Fibroblast of lung (primary cell): ENCODE results near the gene KDM8. TPM values are rescaled to one million over a fixed set of nuclear protein-coding genes. Genes with fewer than 3 reads are reported as not detected.
A peak's percentile ranks its signal among the peaks of the same experiment; 100 is the strongest.

Experiments used
- DNase-seq, 2 donors: peaks; one replicate each; pipeline versions ENCODE4 v3.0.0 to v3.0.0-alpha.2; 2010; ENCODE audit warnings: low read depth in 2 of 2
- H2AFZ ChIP-seq: 2 replicates; pipeline ENCODE4 v1.5.1; 2012; ENCODE audit warnings: low read length, control low read depth, inconsistent platforms
- H3K27ac ChIP-seq: 2 replicates; pipeline ENCODE4 v1.5.1; 2011; ENCODE audit warnings: low read length, control low read depth; ENCODE audit not compliant: insufficient read depth
- H3K27me3 ChIP-seq: 2 replicates; pipeline ENCODE4 v1.5.1; 2011; ENCODE audit warnings: mild to moderate bottlenecking, low read length; ENCODE audit not compliant: control insufficient read depth, insufficient read depth
- H3K36me3 ChIP-seq: 2 replicates; pipeline ENCODE4 v1.5.1; 2011; ENCODE audit warnings: low read length; ENCODE audit not compliant: control insufficient read depth, insufficient read depth
- H3K4me1 ChIP-seq: 2 replicates; pipeline ENCODE4 v1.5.1; 2011; ENCODE audit warnings: low read length; ENCODE audit not compliant: control insufficient read depth, insufficient read depth; ENCODE audit errors: extremely low read depth
- H3K4me2 ChIP-seq: 2 replicates; pipeline ENCODE4 v1.5.1; 2011; ENCODE audit warnings: low read length, control low read depth; ENCODE audit not compliant: insufficient read depth; ENCODE audit errors: extremely low read depth
- H3K4me3 ChIP-seq, 4 experiments: fragments of 200-600 bp in 1 of 4; sonication (generic) in 1 of 4; replicated peaks in 1 of 4; 2 replicates each; pipeline ENCODE4 v1.5.1; 2011 to 2016; ENCODE audit warnings: low read length in 4 of 4, low read depth in 3 of 4, mild to moderate bottlenecking in 3 of 4, control low read depth in 2 of 4, inconsistent platforms in 1 of 4, mixed read lengths in 1 of 4; ENCODE audit not compliant: insufficient read depth in 1 of 4; ENCODE audit errors: control extremely low read depth in 1 of 4
- H3K79me2 ChIP-seq: 2 replicates; pipeline ENCODE4 v1.5.1; 2012; ENCODE audit warnings: mild to moderate bottlenecking, low read length, inconsistent platforms; ENCODE audit not compliant: control insufficient read depth, insufficient read depth
- H3K9ac ChIP-seq: 2 replicates; pipeline ENCODE4 v1.5.1; 2011; ENCODE audit warnings: mild to moderate bottlenecking, low read length, control low read depth; ENCODE audit not compliant: insufficient read depth
- H3K9me3 ChIP-seq: 2 replicates; pipeline ENCODE4 v1.5.1; 2012; ENCODE audit warnings: low read depth, low read length; ENCODE audit not compliant: control insufficient read depth, insufficient read depth
- H4K20me1 ChIP-seq: 2 replicates; pipeline ENCODE4 v1.5.1; 2011; ENCODE audit warnings: low read length; ENCODE audit not compliant: control insufficient read depth, insufficient read depth; ENCODE audit errors: extremely low read depth
- EZH2 ChIP-seq: IDR thresholded peaks from 2 replicates; pipeline ENCODE4 v1.5.1; 2012; ENCODE audit warnings: low read length, control low read depth, mild to moderate bottlenecking; ENCODE audit errors: missing control alignments
- polyA plus RNA-seq, 2 donors: library from polyadenylated mRNA; depleted of rRNA in 1 of 2; stranded (reverse) in 1 of 2; unstranded in 1 of 2; fragments of >200 nt; gene quantifications; 2 replicates each; pipeline ENCODE4 v1.2.1, GENCODE V29; 2011 to 2012; ENCODE audit warnings: missing spikeins in 1 of 2
- total RNA-seq: library from RNA; depleted of rRNA; stranded (reverse); fragments of >200 nt; gene quantifications from 2 replicates; pipeline ENCODE4 v1.2.1, GENCODE V29; 2014
- TF ChIP-seq, protein P1 (sequence below), 2 donors: IDR thresholded peaks in 1 of 2; conservative IDR thresholded peaks in 1 of 2; 1 replicate in 1 of 2; 2 replicates in 1 of 2; pipeline ENCODE4 v1.5.1; 2011 to 2012; ENCODE audit warnings: low read length in 2 of 2, control low read depth in 1 of 2, inconsistent platforms in 1 of 2, low read depth in 1 of 2, mild to moderate bottlenecking in 1 of 2

Gene KDM8
- total and polyA plus RNA-seq, 2 donors (not counting 1 experiment from before 2014, with no cell fraction given) = 2.0 to 3.6 TPM

DNA sequence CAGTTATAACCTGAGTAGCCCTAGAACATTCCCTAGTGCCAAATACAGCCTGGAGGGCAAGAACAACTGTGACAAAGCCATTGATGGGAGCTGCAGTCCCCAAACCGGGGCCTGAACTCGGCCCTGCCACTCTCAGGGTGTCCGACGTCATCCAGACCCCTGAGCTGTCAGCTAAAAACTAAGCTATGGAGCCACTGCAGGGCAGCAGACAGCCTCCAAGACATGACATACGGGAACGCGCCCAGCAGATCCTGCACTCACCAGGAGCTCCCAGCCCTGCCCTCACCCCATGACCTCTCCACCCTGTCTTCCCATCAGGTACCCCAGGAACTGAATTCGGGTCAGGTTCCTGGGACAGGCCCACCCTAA lies 28.4 kb downstream of the KDM8 start:
- peaks cover 7% of the 10 kb centered on the region for H3K4me1 ChIP-seq
- DNase-seq = no peak

DNA sequence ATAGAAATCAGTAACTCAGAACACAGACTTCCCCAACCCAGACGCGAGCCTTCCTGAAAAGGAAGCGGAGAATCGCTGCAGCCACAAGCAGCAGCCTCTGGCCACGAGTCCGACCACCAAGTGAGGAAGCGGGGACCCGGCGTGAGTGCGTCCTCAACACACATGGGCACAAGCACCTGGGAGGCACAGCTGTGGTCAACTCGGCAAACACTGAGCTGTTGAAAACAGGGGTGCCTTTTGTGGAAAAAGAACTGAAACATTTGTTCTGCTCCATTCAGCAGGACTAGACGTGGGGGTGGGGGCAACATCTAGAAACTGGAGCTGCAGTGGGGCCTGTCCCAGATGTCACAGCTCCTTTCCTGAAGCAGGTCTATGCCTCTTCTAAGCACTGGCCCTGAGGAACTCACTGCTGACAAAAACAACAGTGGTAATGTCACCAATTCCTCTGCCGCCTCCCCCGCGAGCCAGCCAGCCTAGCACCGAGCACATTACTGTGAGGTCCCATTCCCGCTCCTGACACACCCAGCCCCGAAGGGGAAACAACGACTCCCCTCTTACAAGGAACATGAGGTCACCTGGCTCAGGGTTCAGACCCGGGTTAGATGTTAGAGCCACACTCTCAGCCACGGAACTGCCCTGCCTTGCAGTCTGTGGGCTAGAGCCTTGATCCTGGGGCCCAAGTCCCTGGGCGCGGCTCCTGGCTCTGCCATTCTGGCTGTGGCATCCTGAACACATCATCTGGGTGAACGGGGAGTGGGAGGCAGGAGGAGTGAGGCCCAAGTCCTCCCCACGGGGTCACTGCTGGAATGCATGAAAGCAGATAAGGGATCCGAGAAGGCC lies 29.0 kb downstream of the KDM8 start:
- Histone ChIP-seq H3K36me3 (peaks cover 15% of the 10 kb centered on the region), H3K27me3 (no peaks in the 10 kb centered on the region), H3K9me3 (no peaks in the 10 kb centered on the region), H3K4me3 (no peak overlapping the region), H3K27ac (no peak overlapping the region), H3K9ac (no peak overlapping the region), H3K4me2 (no peak overlapping the region), H4K20me1 (no peaks in the 10 kb centered on the region), H2AFZ (no peak overlapping the region), H3K4me1 (peaks cover 13% of the 10 kb centered on the region), H3K79me2 (no peaks in the 10 kb centered on the region)
- TF ChIP-seq EZH2 = no peak
- TF ChIP-seq, protein P1, sequence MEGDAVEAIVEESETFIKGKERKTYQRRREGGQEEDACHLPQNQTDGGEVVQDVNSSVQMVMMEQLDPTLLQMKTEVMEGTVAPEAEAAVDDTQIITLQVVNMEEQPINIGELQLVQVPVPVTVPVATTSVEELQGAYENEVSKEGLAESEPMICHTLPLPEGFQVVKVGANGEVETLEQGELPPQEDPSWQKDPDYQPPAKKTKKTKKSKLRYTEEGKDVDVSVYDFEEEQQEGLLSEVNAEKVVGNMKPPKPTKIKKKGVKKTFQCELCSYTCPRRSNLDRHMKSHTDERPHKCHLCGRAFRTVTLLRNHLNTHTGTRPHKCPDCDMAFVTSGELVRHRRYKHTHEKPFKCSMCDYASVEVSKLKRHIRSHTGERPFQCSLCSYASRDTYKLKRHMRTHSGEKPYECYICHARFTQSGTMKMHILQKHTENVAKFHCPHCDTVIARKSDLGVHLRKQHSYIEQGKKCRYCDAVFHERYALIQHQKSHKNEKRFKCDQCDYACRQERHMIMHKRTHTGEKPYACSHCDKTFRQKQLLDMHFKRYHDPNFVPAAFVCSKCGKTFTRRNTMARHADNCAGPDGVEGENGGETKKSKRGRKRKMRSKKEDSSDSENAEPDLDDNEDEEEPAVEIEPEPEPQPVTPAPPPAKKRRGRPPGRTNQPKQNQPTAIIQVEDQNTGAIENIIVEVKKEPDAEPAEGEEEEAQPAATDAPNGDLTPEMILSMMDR (conservative IDR thresholded peaks at IDR 0.05 in 1 of 2, IDR thresholded peaks at IDR 0.05 in 1 of 2; ENCODE audit: low read depth in 1 of 2, low read length in 2 of 2) = no peak
- peak in 1 of 2 donors; percentile 32 for DNase-seq

More for the DNA sequence above, 28.4 kb downstream of the KDM8 start:
- no peak overlapping the region for H3K27ac ChIP-seq
- no peaks in the 10 kb centered on the region for H3K79me2 ChIP-seq
- no peak overlapping the region for H2AFZ ChIP-seq
- no peak overlapping the region for H3K9ac ChIP-seq
- H3K27me3 ChIP-seq = no peaks in the 10 kb centered on the region
- peaks cover 15% of the 10 kb centered on the region for H3K36me3 ChIP-seq
- no peaks in the 10 kb centered on the region for H4K20me1 ChIP-seq
- H3K4me2 ChIP-seq = no peak overlapping the region
- H3K4me3 ChIP-seq = no peak overlapping the region
- H3K9me3 ChIP-seq = no peaks in the 10 kb centered on the region
- TF ChIP-seq, protein P1 (conservative IDR thresholded peaks at IDR 0.05 in 1 of 2, IDR thresholded peaks at IDR 0.05 in 1 of 2; ENCODE audit: low read depth in 1 of 2, low read length in 2 of 2) = no peak
- TF ChIP-seq EZH2 = no peak

DNA sequence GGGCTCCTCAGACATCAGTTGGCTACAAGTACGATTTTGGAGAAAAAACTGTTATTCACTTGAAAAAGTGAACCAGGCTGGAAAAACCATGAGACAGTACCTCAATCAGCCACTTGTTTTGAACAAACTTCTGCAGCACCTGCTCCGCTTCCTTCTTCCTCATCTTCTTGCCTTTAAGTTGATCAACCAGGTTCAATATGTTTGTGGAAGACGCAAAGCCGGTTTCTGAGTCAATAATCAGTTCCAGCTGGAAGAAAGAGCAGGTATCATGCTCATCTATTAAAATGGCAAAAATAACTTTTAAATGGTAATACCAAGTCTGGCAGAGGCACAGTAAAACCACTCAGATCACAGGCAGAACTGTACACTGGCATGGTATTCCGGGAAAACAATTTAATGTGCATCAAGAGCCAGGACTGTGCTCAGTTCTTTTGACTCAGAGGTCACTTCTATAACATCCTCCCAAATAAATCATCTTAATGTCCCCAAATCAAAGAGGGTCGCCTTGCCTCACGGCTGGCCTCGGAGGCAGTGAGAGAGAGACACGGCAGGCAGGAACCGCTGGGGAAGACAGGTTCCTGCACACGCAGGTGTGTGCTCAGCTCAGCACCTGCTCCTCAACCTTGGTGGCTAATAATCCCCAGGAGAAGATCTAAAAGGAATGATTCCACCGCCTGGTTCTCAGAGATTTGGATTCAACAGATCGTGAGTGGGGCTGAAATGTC lies 29.7 kb downstream of the KDM8 start:
- peaks cover 15% of the 10 kb centered on the region for H3K36me3 ChIP-seq

More for the DNA sequence above, 29.7 kb downstream of the KDM8 start:
- Histone ChIP-seq H3K27ac (no peak overlapping the region), H3K4me3 (no peak overlapping the region), H3K27me3 (no peaks in the 10 kb centered on the region), H2AFZ (no peak overlapping the region), H3K79me2 (no peaks in the 10 kb centered on the region), H4K20me1 (no peaks in the 10 kb centered on the region), H3K9me3 (no peaks in the 10 kb centered on the region), H3K9ac (no peak overlapping the region), H3K4me1 (peaks cover 20% of the 10 kb centered on the region), H3K4me2 (no peak overlapping the region)
- no peak for TF ChIP-seq EZH2
- TF ChIP-seq, protein P1 (conservative IDR thresholded peaks at IDR 0.05 in 1 of 2, IDR thresholded peaks at IDR 0.05 in 1 of 2; ENCODE audit: low read depth in 1 of 2, low read length in 2 of 2) = no peak
- DNase-seq = no peak
